ENCODE data around the gene UTF1. TPM values are rescaled to one million over a fixed set of nuclear protein-coding genes. Genes with fewer than 3 reads are reported as not detected.

UTF1 gene
- total RNA-seq, 1 experiment from 2014 or later, result not detected

DNA sequence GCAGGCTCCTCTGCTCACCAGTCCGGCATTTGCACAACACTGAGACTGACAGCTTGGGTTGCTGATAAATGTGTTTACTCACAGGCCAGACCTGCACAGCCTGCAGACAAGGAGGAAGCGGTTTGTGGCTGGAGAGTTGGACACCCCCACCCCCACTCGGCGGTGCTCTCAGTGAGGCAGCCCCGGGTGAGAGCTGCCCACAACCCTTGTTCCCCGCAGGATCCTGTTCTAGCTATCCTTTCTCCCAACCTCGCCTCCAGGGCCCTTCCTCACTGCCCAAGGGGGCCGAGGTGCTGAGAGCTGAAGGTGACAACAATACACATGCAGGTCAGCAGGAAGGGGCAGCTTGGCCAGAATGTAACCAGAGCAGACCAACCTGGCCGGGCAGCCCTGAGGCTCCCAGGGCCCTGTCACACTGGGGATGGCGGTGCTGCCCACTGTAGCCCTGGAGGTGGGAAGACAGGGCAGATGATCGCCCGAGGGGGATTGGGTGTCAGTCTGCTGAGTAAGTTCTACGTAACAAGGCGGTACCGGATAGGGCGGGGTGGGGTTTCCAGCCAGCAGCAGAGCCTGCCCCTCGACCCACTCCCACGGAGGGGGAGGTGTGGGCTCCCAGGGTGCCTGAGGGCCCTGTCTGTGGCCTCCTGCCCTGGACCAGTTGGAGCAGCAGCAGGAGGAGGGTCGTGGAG, 48.7 kb downstream of the UTF1 start:
- peak; percentile 83 for DNase-seq (ENCODE audit: low spot score)

DNA sequence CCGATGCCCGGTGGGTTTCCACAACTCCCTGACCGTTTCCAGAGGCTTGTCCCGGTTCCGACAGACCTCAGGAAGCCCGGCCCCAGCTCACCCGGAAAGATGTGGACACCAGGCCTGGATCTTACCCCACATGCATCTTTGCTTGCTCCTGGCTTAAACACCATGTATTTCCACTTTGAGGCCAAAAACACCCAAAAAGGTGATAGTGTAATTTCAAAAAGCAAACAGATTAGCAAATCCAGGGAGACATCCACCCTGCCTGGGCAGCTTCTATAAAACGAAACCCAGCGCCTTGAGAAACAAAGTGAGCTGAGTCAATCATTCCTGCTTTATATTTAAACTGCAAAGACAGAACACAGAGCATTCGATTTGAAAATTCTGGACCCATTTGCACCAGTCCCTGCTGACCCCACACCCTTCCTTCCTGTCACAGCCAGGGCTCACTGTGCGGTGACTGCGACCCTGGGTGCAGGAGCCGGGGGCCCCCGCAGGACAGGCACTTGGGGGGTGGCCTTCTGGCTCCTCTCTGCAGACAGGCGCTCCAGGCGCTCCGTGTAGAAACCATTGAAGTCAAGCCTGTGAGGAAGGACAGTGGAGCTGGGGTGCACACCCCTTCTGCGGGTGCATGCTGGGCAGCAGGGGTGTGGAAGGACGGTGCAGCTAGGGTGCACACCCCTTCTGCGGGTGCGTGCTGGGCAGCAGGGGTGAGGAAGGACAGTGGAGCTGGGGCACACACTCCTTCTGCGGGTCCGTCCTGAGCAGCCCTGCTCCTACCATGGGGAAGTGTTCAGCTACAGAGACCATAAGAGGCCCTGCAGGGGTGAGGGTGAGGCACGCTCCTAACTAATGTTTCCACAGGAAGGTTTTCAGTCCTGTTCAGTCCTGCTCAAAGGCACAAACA, 49.6 kb downstream of the UTF1 start:
- no peak for DNase-seq (ENCODE audit: low spot score)

GRCh38 chr10:133280391-133281059, 50.5 kb downstream of the UTF1 start:
- DNase-seq (ENCODE audit: low spot score), result no peak

DNA sequence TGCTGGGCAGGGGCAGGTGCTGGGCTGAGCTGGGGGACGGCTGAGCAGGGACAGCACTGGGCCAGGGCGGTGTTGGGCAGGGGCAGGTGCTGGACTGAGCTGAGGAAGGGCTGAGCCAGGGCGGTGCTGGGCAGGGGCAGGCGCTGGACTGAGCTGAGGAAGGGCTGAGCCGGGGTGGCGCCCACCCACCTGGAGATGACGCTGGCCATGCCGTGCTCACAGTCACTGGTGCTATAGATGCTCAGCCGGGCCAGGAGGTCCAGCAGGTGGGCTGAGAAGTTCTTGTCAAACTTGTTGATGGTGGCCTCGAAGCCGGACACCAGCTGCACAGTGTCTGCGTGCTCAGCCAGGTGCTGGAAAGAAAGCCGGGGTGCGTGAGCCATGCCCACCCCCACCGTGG, 51.1 kb downstream of the UTF1 start:
- no peak for DNase-seq (ENCODE audit: low spot score)

Other genes with a start within 250 kb of the UTF1 start
- gene ADGRA1, start 142.3 kb upstream of the UTF1 start, total RNA-seq (2014; rRNA removed; shearing (Covaris generic)), result not detected in 2 replicates
- gene KNDC1, start 70.0 kb upstream of the UTF1 start, total RNA-seq (2014; rRNA removed; shearing (Covaris generic)), result 0.39 and 1.6 TPM in 2 replicates
- gene VENTX, start 7.6 kb downstream of the UTF1 start, total RNA-seq (2014; rRNA removed; shearing (Covaris generic)), result not detected in 2 replicates
- gene ADAM8, start 46.7 kb downstream of the UTF1 start, total RNA-seq (2014; rRNA removed; shearing (Covaris generic)), result 0.50 and 2.8 TPM in 2 replicates
- 49.1 and 54.5 TPM in 2 replicates for gene TUBGCP2, start 78.7 kb downstream of the UTF1 start, total RNA-seq (2014; rRNA removed; shearing (Covaris generic))
- 53.2 and 66.3 TPM in 2 replicates for gene ZNF511, start 78.7 kb downstream of the UTF1 start, total RNA-seq (2014; rRNA removed; shearing (Covaris generic))
- not detected in 2 replicates for gene CALY, start 106.7 kb downstream of the UTF1 start, total RNA-seq (2014; rRNA removed; shearing (Covaris generic))
- gene PRAP1, start 117.2 kb downstream of the UTF1 start, total RNA-seq (2014; rRNA removed; shearing (Covaris generic)), result not detected in 2 replicates
- 4.7 and 10.4 TPM in 2 replicates for gene FUOM, start 127.8 kb downstream of the UTF1 start, total RNA-seq (2014; rRNA removed; shearing (Covaris generic))
- 148 and 156 TPM in 2 replicates for gene ECHS1, start 143.1 kb downstream of the UTF1 start, total RNA-seq (2014; rRNA removed; shearing (Covaris generic))
- gene PAOX, start 149.0 kb downstream of the UTF1 start, total RNA-seq (2014; rRNA removed; shearing (Covaris generic)), result not detected in 2 replicates
- gene MTG1, start 163.9 kb downstream of the UTF1 start, total RNA-seq (2014; rRNA removed; shearing (Covaris generic)), result 22.5 and 25.7 TPM in 2 replicates
- gene SPRN, start 194.4 kb downstream of the UTF1 start, total RNA-seq (2014; rRNA removed; shearing (Covaris generic)), result not detected in 2 replicates
- 0.37 and 0.47 TPM in 2 replicates for gene SCART1, start 223.7 kb downstream of the UTF1 start, total RNA-seq (2014; rRNA removed; shearing (Covaris generic))

All from H4 (cell line).